Activated CD4-positive, alpha-beta T cell treated with anti-CD3 and anti-CD28 coated beads for 4 hours (primary cell): ENCODE data around the gene TAS2R20.

Experiments
- DNase-seq, 2 donors: peaks; one replicate each; pipeline ENCODE4 v3.0.0-alpha.2; 2020

The TAS2R20 gene

GRCh38 chr12:10957741-10958140, 40.4 kb downstream of the TAS2R20 start:
- no peak for DNase-seq

- DNase-seq = no peak
Measured at GRCh38 chr12:10956085-10956484, 42.0 kb downstream of the TAS2R20 start.

- no peak for DNase-seq
Measured at GRCh38 chr12:10952645-10953044, 45.5 kb downstream of the TAS2R20 start.
